ENCODE measurements around the gene SOCS1. TPM values are rescaled to one million over a fixed set of nuclear protein-coding genes. Genes with fewer than 3 reads are reported as not detected.
A peak's percentile ranks its signal among the peaks of the same experiment; 100 is the strongest.

The SOCS1 gene
- total RNA-seq = 68.6 and 76.2 TPM in 2 replicates

- Mint-ChIP-seq H3K4me3 (peak within 1 kb of the TSS; percentile 98), H3K9me3 (no peaks in the 10 kb centered on the region), H3K27me3 (no peaks in the 10 kb centered on the region), H3K27ac (peak within 1 kb of the TSS; percentile 98), H3K4me1 (peaks cover 60% of the 10 kb centered on the region), H3K36me3 (ENCODE audit: low read depth) (peaks cover 32% of the 10 kb centered on the region)
- ChIA-PET POLR2A (interaction anchor here (0.6 to 9.8 kb wide), 90 partner anchors 9 to 719 kb away, joined by 3 to 252 read pairs (median 5); partner anchors contain the start of genes DEXI and ZC3H7A), CTCF (interaction anchor here (0.6 to 7.2 kb wide), 42 partner anchors 10 to 315 kb away, joined by 3 to 98 read pairs (median 5); no protein-coding TSS in a partner anchor)
- peak; percentile 92 for DNase-seq
- peak; percentile 46 for TF ChIP-seq CTCF (IDR thresholded peaks at IDR 0.05)
- ATAC-seq (ENCODE audit: low read depth) = peak; percentile 71
- intact Hi-C loops (cut with micrococcal nuclease) = loop anchor here (1.0 to 10.0 kb wide), 16 partner anchors 23 to 661 kb away; partner anchors contain the start of genes GSPT1 and RMI2
These were observed at the start of gene SOCS1 for GRCh38 chr16:11255737-11256660. SOCS1 (minus strand) TSS chr16:11256204; CDS start chr16:11255478, 726 bp downstream.

GRCh38 chr16:11303405-11304138 lies 47.6 kb upstream of the SOCS1 start:
- no peak for ATAC-seq (ENCODE audit: low read depth)
- Mint-ChIP-seq H3K4me3 (no peak overlapping the region), H3K36me3 (ENCODE audit: low read depth) (no peaks in the 10 kb centered on the region), H3K27ac (peak overlapping the region; percentile 24), H3K4me1 (peaks cover 57% of the 10 kb centered on the region), H3K9me3 (no peaks in the 10 kb centered on the region), H3K27me3 (no peaks in the 10 kb centered on the region)
- DNase-seq = no peak
- ChIA-PET CTCF (interaction anchor here (0.7 kb wide), 1 partner anchor 45 kb away, joined by 3 read pairs; no protein-coding TSS in a partner anchor), POLR2A (interaction anchor here (0.6 to 1.0 kb wide), 2 partner anchors 19 to 53 kb away, joined by 3 read pairs; no protein-coding TSS in a partner anchor)
- no peak for TF ChIP-seq CTCF (IDR thresholded peaks at IDR 0.05)
- intact Hi-C loops (cut with micrococcal nuclease) = no loop called here

GRCh38 chr16:11302977-11303376 lies 47.0 kb upstream of the SOCS1 start:
- Mint-ChIP-seq H3K27me3 (no peaks in the 10 kb centered on the region), H3K4me3 (no peak overlapping the region), H3K36me3 (ENCODE audit: low read depth) (no peaks in the 10 kb centered on the region), H3K9me3 (no peaks in the 10 kb centered on the region), H3K27ac (no peak overlapping the region), H3K4me1 (peaks cover 57% of the 10 kb centered on the region)
- intact Hi-C loops (cut with micrococcal nuclease) = no loop called here
- DNase-seq (no peak), ATAC-seq (ENCODE audit: low read depth) (no peak)
- TF ChIP-seq CTCF (IDR thresholded peaks at IDR 0.05) = no peak
- POLR2A ChIA-PET = interaction anchor here (0.6 to 1.0 kb wide), 2 partner anchors 18 to 54 kb away, joined by 3 read pairs; no protein-coding TSS in a partner anchor
- CTCF ChIA-PET = no interaction called here

- POLR2A ChIA-PET = interaction anchor here (0.7 to 5.7 kb wide), 3 partner anchors 17 to 345 kb away, joined by 3 to 197 read pairs (median 8); partner anchors contain the start of gene SOCS1
- no peak overlapping the region for H3K4me3 Mint-ChIP-seq
- peaks cover 58% of the 10 kb centered on the region for H3K4me1 Mint-ChIP-seq
- H3K27ac Mint-ChIP-seq = peak overlapping the region; percentile 67
- no peak for TF ChIP-seq CTCF (IDR thresholded peaks at IDR 0.05)
- DNase-seq (no peak), ATAC-seq (ENCODE audit: low read depth) (no peak)
- CTCF ChIA-PET = no interaction called here
- intact Hi-C loops (cut with micrococcal nuclease) = no loop called here
- H3K9me3 Mint-ChIP-seq = no peaks in the 10 kb centered on the region
- H3K27me3 Mint-ChIP-seq = no peaks in the 10 kb centered on the region
- H3K36me3 Mint-ChIP-seq (ENCODE audit: low read depth) = no peaks in the 10 kb centered on the region
These were observed 45.9 kb upstream of the SOCS1 start for GRCh38 chr16:11301645-11302501.

Measured in activated B cell treated with CpG ODN at 0.5 μM for 24 hours (primary cell).